ENCODE measurements around the gene GALNT6.

DNA sequence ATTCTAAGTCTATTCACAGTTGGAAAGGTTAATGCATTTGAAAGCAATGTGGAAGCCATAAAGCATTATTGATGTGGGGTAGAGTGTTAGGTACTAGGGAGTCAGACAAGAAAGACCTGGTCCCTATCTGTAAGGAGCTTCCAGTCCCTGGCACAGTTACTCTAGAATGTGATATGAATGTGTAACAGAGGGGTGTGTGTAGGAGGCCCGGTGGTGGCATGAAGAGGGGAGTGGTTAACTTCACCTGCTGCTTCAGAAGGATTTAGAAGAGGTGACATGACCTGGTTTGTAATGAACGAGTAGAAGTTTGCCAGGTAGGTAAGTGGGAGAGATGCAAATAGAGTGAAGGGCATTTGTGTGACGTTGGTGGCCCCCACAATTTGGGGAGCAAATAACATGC, 15.1 kb upstream of the GALNT6 start:
- no peak for TF ChIP-seq EZH2phosphoT487 (IDR thresholded peaks at IDR 0.05; ENCODE audit: borderline replicate concordance, low read length)
- TF ChIP-seq, protein P1, sequence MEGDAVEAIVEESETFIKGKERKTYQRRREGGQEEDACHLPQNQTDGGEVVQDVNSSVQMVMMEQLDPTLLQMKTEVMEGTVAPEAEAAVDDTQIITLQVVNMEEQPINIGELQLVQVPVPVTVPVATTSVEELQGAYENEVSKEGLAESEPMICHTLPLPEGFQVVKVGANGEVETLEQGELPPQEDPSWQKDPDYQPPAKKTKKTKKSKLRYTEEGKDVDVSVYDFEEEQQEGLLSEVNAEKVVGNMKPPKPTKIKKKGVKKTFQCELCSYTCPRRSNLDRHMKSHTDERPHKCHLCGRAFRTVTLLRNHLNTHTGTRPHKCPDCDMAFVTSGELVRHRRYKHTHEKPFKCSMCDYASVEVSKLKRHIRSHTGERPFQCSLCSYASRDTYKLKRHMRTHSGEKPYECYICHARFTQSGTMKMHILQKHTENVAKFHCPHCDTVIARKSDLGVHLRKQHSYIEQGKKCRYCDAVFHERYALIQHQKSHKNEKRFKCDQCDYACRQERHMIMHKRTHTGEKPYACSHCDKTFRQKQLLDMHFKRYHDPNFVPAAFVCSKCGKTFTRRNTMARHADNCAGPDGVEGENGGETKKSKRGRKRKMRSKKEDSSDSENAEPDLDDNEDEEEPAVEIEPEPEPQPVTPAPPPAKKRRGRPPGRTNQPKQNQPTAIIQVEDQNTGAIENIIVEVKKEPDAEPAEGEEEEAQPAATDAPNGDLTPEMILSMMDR (IDR thresholded peaks at IDR 0.05; ENCODE audit: low read depth, low read length, poor library complexity, severe bottlenecking): no peak

Data from DOHH2 (cell line).